Islet of Langerhans (tissue), 1 donor: ENCODE data around the gene SENP5.

ENCODE experiments used
- FAIRE-seq: peaks from one replicate; lab custom pipeline; 2011; peaks lifted over from hg19 to GRCh38; lab: Jason Lieb, UNC

Gene SENP5

GRCh38 chr3:196886144-196886543, 18.4 kb downstream of the SENP5 start:
- FAIRE-seq: no peak

GRCh38 chr3:196889844-196890708, 22.4 kb downstream of the SENP5 start:
- no peak for FAIRE-seq

- no peak for FAIRE-seq
These were observed 27.0 kb downstream of the SENP5 start for GRCh38 chr3:196894557-196895295.

- FAIRE-seq: no peak
These were observed 28.5 kb downstream of the SENP5 start for GRCh38 chr3:196896229-196896628.

- no peak for FAIRE-seq
These were observed 34.0 kb downstream of the SENP5 start for GRCh38 chr3:196901768-196902167.

GRCh38 chr3:196902296-196902695, 34.6 kb downstream of the SENP5 start:
- FAIRE-seq: no peak

- no peak for FAIRE-seq
These were observed 36.0 kb downstream of the SENP5 start for GRCh38 chr3:196903740-196904139.

GRCh38 chr3:196914866-196915265, 47.1 kb downstream of the SENP5 start:
- no peak for FAIRE-seq

GRCh38 chr3:196915375-196915774, 47.7 kb downstream of the SENP5 start:
- FAIRE-seq: no peak

- FAIRE-seq: no peak
These were observed 48.5 kb downstream of the SENP5 start for GRCh38 chr3:196916221-196916620.

GRCh38 chr3:196916995-196917394, 49.3 kb downstream of the SENP5 start:
- FAIRE-seq: no peak

GRCh38 chr3:196918968-196919367, 51.2 kb downstream of the SENP5 start:
- FAIRE-seq: no peak

GRCh38 chr3:196920733-196921132, 53.0 kb downstream of the SENP5 start:
- FAIRE-seq: no peak

GRCh38 chr3:196927571-196928453, 60.1 kb downstream of the SENP5 start:
- FAIRE-seq: no peak

GRCh38 chr3:196931157-196931556, 63.4 kb downstream of the SENP5 start:
- no peak for FAIRE-seq

GRCh38 chr3:196931828-196932587, 64.3 kb downstream of the SENP5 start:
- no peak for FAIRE-seq

- FAIRE-seq: no peak
These were observed 64.9 kb downstream of the SENP5 start for GRCh38 chr3:196932600-196932999.

- no peak for FAIRE-seq
These were observed 68.6 kb downstream of the SENP5 start for GRCh38 chr3:196936288-196936687.

- FAIRE-seq: no peak
These were observed 70.4 kb downstream of the SENP5 start for GRCh38 chr3:196938124-196938523.

- no peak for FAIRE-seq
These were observed 70.9 kb downstream of the SENP5 start for GRCh38 chr3:196938576-196938975.

- no peak for FAIRE-seq
These were observed 74.1 kb downstream of the SENP5 start for GRCh38 chr3:196941729-196942225.
